A549 (cell line): ENCODE measurements around the gene GTF2A2.

Source experiments
- CHD2 ChIP-seq: fragments of 150-350 bp; IDR thresholded peaks from 2 replicates; pipeline ENCODE4 v1.6.1; 2014; ENCODE audit warnings: low read length; ENCODE audit not compliant: partially characterized antibody
- CTCF ChIP-seq: fragments of >200 bp; sonication (Bioruptor Twin); formaldehyde crosslinking; IDR thresholded peaks from 3 replicates; pipeline ENCODE4 v1.5.1; 2016
- ESRRA ChIP-seq: fragments of 150-350 bp; IDR thresholded peaks from 2 replicates; pipeline ENCODE4 v1.6.1; 2014; ENCODE audit warnings: mild to moderate bottlenecking, low read length, borderline replicate concordance
- HDAC2 ChIP-seq: fragments of 200-600 bp; sonication (generic); IDR thresholded peaks from 2 replicates; pipeline ENCODE4 v1.6.1; 2016
- KDM1A ChIP-seq: fragments of 200-600 bp; sonication (generic); IDR thresholded peaks from 2 replicates; pipeline ENCODE4 v1.6.1; 2016; ENCODE audit warnings: low read depth, mild to moderate bottlenecking
- POLR2A ChIP-seq: IDR thresholded peaks from 2 replicates; pipeline ENCODE4 v1.6.1; 2012; ENCODE audit warnings: mild to moderate bottlenecking, low read length
- USF2 ChIP-seq: fragments of 450-650 bp; IDR thresholded peaks from 2 replicates; pipeline ENCODE4 v1.6.1; 2014; ENCODE audit warnings: antibody characterized with exemption

GRCh38 chr15:59685737-59686297 lies 28.5 kb upstream of the GTF2A2 start:
- no peak for TF ChIP-seq CTCF
- no peak for TF ChIP-seq KDM1A
- TF ChIP-seq HDAC2, result no peak
- no peak for TF ChIP-seq USF2
- TF ChIP-seq CHD2, result no peak
- TF ChIP-seq ESRRA, result no peak
- no peak for TF ChIP-seq POLR2A
